GM18505 (cell line): ENCODE data around the gene NUDT21.

ENCODE experiments used
- ATAC-seq: cut with Tn5 transposase; IDR thresholded peaks from one replicate; pipeline ENCODE4 v1.9.1; 2021; ENCODE audit not compliant: unreplicated experiment
- POLR2A ChIP-seq: IDR thresholded peaks from 4 replicates; pipeline ENCODE4 v1.6.1; 2011; ENCODE audit warnings: borderline replicate concordance; ENCODE audit not compliant: insufficient read depth, insufficient read length; ENCODE audit errors: extremely low read depth

Gene NUDT21

DNA sequence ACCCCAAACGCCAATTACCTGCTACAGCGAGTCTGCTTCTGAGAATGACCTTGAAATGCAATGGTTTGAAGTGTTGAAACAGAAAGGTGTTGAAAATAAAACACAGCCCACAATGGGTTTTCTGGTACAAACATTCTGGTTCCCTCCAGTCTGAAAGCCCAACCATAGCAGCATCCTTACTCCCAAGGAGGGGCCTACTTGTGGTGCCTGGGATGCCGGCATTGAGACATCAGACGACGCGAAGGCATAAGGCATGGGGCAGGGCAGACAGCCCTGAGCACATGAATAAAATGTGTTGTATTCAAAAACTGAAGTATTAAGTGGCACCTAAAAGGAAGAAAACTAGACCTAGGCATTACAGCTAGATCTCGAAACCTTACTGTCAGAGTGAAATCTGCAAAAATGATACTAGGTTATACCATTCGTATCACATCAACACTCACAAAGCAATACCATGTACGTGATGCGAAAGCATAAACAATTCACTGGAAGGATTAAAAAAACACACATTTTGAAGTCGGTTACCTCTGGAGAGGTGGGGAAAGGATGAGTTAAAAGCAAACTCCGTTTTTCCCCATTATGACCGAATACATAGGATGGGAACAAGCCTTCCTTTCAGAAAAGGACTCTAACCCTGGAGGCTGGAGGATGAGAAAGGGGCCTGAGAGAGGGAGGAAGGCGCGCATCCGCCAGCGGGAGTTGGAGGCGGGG lies 702 bp downstream of the NUDT21 start:
- no peak for TF ChIP-seq POLR2A

DNA sequence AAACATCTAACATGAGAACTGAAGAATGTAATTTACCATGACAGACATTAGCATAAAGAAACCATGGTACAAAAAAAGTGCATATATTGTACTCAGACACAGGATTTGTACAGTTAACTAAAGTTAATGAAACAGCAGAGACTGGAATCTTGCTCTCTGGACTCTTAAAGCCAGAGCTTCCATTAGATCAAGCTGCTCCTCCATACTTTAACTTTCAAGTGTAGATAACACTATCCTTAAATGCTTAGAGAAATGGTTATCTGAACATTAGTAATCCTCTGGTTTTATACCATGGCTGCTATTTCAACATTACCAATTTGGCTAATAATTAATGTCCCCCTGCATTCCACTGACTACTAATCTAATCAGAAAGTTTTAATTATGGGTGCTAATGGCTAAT lies 3.1 kb downstream of the NUDT21 start:
- TF ChIP-seq POLR2A = no peak
- ATAC-seq = no peak

More for the DNA sequence above, 702 bp downstream of the NUDT21 start:
- peak; percentile 31 for ATAC-seq

DNA sequence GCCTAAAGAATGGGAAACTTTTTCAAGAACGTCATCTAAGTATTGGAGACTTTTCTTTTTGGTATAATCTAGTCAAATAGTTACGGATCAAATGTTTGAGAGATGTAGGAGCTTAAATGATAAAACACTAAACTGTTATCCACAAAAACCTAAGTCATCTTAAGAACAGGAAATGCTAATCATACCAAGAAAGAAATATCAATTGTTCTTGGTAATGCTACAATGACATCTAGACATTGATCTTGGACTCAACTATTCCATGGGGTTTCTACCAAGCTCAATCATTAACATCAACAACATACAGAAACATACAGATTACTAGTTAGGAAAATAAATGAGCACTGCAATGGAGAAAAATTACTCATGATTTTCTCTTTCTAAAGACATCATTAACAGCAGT lies 3.8 kb downstream of the NUDT21 start:
- no peak for ATAC-seq
- no peak for TF ChIP-seq POLR2A

DNA sequence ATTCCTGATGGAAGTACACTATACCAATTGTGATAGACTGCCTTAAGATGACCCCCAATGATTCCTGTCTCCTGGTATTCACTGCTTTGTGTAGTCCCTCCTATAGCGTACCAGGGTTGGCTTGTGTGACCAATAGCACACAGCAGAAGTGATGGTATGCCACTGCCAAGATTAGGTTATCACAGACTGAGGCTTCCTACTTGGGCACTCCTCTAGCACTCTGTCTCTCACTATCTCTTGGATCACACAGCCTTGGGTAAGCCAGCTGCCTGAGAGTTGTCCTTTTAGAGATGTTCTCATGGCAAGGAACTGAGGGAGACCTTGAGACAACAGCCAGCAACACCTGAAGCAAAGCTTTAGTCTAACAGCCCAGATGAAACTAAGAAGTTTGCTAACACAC lies 13.1 kb downstream of the NUDT21 start:
- TF ChIP-seq POLR2A = no peak
- no peak for ATAC-seq

DNA sequence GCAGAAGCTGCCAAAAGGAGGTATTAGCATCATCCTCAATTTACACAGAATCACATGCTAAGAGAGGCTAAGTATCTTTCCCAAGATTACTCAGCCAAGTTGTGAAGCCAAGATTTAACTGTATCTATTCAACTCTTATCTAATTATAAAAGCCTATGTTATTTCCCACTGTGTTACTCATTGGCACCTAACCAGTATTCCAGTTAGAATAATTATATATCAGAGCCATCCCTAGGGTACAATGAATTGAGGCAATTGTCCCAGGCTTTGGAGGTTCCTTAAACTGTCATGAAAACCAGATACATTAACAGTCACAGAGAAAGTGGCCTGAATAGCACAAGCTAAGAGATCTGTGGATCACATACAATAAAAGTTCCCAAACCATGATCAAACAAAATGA lies 14.9 kb downstream of the NUDT21 start:
- no peak for ATAC-seq
- TF ChIP-seq POLR2A = no peak

DNA sequence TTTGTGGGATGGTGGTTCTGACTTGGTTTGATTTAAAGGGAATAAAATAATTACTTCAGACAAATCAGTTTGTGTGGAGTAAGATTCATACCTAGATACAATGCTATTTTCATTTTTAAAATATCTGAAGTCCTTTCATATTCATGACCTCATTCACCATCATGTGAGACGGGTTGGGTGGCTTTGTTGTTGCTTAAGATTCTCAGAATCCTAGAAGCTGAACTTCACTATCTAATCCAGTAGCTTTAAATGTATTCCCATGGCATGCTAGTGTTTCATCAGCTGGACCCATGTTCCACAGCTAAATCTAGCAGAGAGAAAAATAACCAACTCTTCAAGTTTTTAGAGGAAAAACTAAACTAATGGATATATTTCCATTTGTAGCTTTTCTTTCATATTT lies 23.0 kb downstream of the NUDT21 start:
- ATAC-seq = no peak
- no peak for TF ChIP-seq POLR2A

DNA sequence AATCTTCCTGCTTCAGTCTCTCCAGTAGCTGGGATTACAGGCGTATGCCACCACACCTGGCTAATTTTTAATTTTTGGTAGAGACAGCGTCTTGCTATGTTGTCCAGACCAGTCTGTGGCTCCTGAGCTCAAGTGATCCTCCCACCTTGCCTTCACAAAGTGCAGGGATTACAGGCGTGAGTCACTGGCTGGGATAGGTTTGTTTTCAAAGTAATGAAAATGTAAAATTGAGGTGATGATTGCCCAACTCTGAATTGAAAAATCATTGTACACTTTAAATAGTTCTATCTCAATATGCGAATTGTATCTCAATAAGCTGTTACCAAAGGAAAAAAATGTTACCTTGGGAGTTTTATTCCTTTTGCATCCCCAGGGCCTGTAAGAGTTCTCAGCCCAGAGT lies 24.5 kb downstream of the NUDT21 start:
- no peak for ATAC-seq
- no peak for TF ChIP-seq POLR2A

DNA sequence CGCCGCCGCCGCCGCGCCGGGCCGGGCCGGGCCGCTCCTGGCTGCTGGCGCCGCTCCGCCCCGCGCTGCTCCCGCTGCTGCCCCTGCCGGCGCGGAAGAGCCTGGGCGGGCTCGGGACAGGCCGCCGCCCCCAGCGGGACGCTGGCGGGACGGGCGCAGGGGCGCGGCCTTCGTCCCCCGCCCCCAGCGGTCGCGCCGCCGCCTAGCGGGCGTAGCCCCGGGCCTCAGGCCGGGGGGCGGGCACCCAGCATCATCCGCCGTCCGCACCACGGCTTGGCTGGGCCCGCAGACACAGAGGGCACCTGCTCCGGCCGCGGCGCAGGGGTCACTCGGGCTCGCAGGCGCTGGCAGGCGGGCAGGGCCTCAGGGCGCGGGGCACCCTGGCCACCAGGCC lies 25.7 kb downstream of the NUDT21 start, which contains the start of gene AMFR:
Gene AMFR (minus strand): TSS at position 107 of the 394 bp plus-strand sequence. CDS start 218 bp downstream, outside the sequence.
- ATAC-seq = peak; percentile 83
- TF ChIP-seq POLR2A = peak; percentile 57

DNA sequence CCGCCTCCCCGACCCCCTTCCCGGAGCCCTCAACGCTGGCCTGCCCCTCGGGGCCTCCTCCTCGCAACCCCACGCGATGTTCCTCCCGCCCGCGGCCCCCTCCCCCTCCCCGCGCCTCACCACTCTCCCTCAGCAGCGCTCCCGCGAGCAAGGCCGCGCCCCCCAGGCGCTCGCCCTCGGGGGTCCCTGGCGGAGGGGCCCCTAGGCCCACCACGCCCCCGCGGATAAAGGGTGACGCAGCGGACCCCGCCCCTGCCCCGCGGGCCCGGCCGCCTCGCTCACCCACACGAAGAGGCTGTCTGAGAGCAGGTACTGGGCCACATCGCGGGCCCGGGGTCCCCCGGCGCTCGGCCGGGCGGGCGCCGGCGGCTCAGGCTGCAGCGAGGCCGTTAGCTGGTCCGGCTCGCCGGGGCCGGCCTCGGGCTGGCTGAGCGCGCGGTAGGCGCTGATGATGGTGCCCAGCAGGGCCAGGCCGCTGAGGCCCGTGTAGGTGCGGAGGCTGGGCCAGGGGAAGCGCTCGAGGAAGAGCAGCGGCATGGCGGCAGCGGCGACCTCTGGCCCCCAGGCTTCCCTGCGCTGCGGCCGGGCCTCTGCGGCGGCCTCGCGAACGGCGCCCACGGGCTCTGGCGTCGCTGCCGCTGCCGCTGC lies 26.2 kb downstream of the NUDT21 start:
- no peak for TF ChIP-seq POLR2A
- ATAC-seq = peak; percentile 43

DNA sequence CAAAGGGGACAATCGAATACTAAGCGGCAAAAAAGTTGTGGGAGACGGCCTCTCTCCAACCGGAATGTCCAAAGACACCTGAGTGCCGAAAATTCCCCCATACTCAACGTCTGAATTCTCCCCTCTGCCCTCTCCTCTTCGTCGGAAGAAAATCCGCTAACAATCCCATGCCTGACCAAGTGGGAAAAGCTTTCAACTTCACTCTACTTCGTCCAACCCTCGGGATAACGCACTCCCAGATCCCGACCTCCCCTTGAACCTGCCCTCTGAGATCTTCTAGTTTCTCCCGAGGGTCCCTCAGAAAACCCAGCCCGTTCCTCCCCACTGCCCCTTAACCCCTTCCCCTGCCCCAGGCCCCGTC lies 26.7 kb downstream of the NUDT21 start:
- ATAC-seq = no peak
- no peak for TF ChIP-seq POLR2A

DNA sequence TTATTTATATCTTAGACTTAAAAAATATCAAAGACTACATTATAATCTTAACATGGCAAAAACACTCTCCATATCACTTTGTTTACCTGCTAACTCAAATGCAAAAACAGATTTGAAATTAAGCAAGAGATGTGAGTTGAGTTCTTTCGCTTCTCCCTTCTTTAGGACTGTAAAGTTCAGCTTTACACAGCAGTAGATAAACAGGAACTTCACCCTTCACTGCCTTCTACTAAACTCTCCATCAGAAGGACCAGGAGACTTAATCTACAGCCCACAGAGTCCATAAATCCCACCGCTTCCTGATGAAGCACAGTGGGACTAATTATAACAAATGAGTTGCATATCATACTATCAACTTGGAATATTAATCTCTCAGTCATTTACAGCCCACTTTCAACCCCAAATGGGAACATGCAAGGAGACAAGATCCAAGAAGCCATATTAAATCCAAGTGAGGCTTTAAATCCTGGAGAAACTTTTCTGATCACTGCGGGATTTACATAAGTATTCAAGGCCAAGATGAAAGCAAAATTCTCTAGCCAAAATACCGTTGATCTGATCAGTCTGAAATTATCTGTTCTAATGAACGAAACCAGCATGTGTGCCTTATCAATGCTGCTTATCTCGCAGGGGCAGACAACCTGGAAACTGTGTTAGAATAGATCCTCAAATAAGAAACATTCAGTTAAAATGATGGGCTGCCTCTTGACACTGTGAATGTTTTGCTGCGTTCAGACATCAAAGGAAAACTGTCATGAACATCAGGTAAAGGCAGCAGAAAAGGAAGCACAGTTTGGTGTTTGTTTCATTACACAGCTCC lies 27.3 kb downstream of the NUDT21 start:
- no peak for ATAC-seq
- TF ChIP-seq POLR2A = no peak

DNA sequence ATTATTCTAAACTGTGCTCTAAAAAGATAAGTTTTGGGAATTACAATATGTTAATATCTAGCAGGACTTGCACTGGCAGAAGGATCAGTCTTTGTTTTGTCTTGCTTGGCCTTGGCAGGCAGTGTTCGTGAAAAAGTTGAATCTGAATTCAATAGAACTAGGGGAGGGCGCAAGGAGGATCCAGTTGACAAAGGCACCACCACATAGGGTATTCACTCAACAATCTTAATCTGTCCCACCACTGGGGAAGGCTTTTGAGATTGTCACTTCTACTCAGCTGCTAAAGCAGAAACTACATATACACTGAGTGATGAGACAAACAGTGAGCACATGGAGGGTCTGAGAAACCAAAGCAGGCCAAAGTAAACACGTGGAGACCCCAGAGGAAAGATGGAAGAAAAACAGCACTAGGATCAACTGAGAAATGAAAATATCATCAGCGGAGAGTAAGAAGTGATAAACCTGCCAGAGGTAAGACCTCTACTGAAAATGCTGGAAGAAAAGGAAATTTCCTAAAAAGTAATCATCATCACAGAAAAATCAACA lies 28.2 kb downstream of the NUDT21 start:
- ATAC-seq = no peak
- TF ChIP-seq POLR2A = no peak

DNA sequence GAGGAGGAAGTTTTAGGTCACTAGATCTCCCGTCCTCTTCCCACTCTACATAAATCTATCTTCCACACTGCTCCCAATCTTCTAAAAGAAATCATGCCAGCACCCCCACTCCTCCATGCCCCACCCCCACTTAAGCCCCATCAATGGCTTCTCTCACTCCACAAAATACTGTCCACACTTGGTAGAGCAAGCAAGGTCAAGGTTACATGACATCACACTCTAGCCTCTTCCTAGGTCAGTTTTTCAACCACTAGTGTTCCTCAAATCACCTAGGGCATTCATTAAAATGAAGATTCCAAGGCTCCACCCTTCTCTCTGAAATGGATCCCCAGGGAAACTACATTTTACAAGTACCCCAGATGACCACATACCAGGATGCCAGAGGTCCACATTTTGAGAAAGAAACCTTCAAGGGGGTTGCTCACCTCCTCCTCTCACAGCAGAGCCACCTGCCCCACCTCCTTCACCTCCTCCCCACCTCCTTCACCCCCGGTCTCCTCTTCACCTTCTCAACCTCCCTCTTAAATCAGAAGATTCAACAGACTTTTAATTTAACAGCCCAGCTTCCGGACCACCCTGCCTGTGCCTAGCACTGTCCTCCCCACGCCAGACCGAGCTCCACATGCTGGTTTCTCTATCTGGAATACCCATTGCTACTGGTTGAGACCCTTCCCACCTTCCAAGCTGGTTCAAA lies 29.0 kb downstream of the NUDT21 start:
- TF ChIP-seq POLR2A = no peak
- ATAC-seq = no peak
